OCI-LY3 (cell line): ENCODE data around the gene ATOSA.

Experiments
- H2AFZ ChIP-seq: fragments of 200-600, 300-600 bp; shearing (Covaris generic); 2 replicates; pipeline ENCODE4 v1.6.0; 2014; ENCODE audit warnings: antibody characterized with exemption, low read depth, low read length
- H3K27ac ChIP-seq: fragments of 200-600, 300-600 bp; sonication (generic); 2 replicates; pipeline ENCODE4 v1.5.1; 2014; ENCODE audit warnings: mild to moderate bottlenecking, low read length, moderate library complexity, mixed read lengths
- H3K27me3 ChIP-seq: fragments of 200-600, 300-600 bp; sonication (generic); 2 replicates; pipeline ENCODE4 v1.6.1; 2014; ENCODE audit warnings: low read depth, low read length, mixed read lengths
- H3K36me3 ChIP-seq: fragments of 200-600, 300-600 bp; sonication (generic); replicated peaks from 2 replicates; pipeline ENCODE3; 2014; ENCODE audit warnings: low read depth, low read length, mixed read lengths
- H3K4me1 ChIP-seq: fragments of 300-600, 200-600 bp; sonication (generic); 2 replicates; pipeline ENCODE4 v1.6.1; 2014; ENCODE audit warnings: low read length, mixed read lengths
- H3K4me2 ChIP-seq: fragments of 200-600, 300-600 bp; sonication (generic); 2 replicates; pipeline ENCODE4 v1.6.1; 2014; ENCODE audit warnings: low read length, mixed read lengths
- H3K4me3 ChIP-seq: fragments of 300-600, 200-600 bp; sonication (generic); 2 replicates; pipeline ENCODE4 v1.5.1; 2014; ENCODE audit warnings: antibody characterized with exemption, mild to moderate bottlenecking, low read length, moderate library complexity
- H3K79me2 ChIP-seq: fragments of 300-600, 200-600 bp; shearing (Covaris generic); 2 replicates; pipeline ENCODE4 v1.6.1; 2014; ENCODE audit warnings: mild to moderate bottlenecking, low read length, mixed read lengths
- H3K9ac ChIP-seq: fragments of 300-600, 200-600 bp; shearing (Covaris generic); 2 replicates; pipeline ENCODE4 v1.6.0; 2014; ENCODE audit warnings: mild to moderate bottlenecking, low read length, moderate library complexity
- H3K9me3 ChIP-seq: fragments of 200-600, 300-600 bp; shearing (Covaris generic); 2 replicates; pipeline ENCODE4 v1.6.1; 2014; ENCODE audit warnings: low read length, mixed read lengths; ENCODE audit not compliant: insufficient read depth
- H4K20me1 ChIP-seq: fragments of 200-600, 300-600 bp; sonication (generic); 2 replicates; pipeline ENCODE4 v1.6.1; 2016; ENCODE audit warnings: low read length, mixed read lengths; ENCODE audit not compliant: insufficient read depth
- CTCF ChIP-seq: fragments of 200-600, 300-600 bp; sonication (generic); IDR thresholded peaks from 2 replicates; pipeline ENCODE4 v1.5.1; 2014; ENCODE audit warnings: antibody characterized with exemption, low read length, low read depth
- EZH2phosphoT487 ChIP-seq: fragments of 200-600 bp; shearing (Covaris generic); IDR thresholded peaks from 2 replicates; pipeline ENCODE4 v1.6.1; 2018; ENCODE audit warnings: antibody characterized with exemption, mixed run types, low read depth

Gene ATOSA

GRCh38 chr15:52642386-52643361, 36.5 kb downstream of the ATOSA start:
- Histone ChIP-seq H2AFZ (no peak overlapping the region), H4K20me1 (no peaks in the 10 kb centered on the region), H3K4me3 (no peak overlapping the region), H3K9ac (no peak overlapping the region), H3K4me1 (no peaks in the 10 kb centered on the region), H3K27me3 (no peaks in the 10 kb centered on the region), H3K27ac (no peak overlapping the region), H3K4me2 (no peak overlapping the region), H3K9me3 (no peaks in the 10 kb centered on the region), H3K79me2 (no peaks in the 10 kb centered on the region), H3K36me3 (no peaks in the 10 kb centered on the region)
- TF ChIP-seq CTCF: no peak
- no peak for TF ChIP-seq EZH2phosphoT487

- Histone ChIP-seq H3K27ac (no peak overlapping the region), H4K20me1 (no peaks in the 10 kb centered on the region), H3K36me3 (no peaks in the 10 kb centered on the region), H2AFZ (no peak overlapping the region), H3K79me2 (no peaks in the 10 kb centered on the region), H3K9ac (no peak overlapping the region), H3K9me3 (no peaks in the 10 kb centered on the region), H3K4me2 (no peak overlapping the region), H3K27me3 (no peaks in the 10 kb centered on the region), H3K4me1 (no peaks in the 10 kb centered on the region), H3K4me3 (no peak overlapping the region)
- TF ChIP-seq CTCF (no peak), EZH2phosphoT487 (no peak)
Measured at GRCh38 chr15:52636459-52636858, 42.7 kb downstream of the ATOSA start.

GRCh38 chr15:52635908-52636307, 43.3 kb downstream of the ATOSA start:
- H3K9me3 ChIP-seq: no peaks in the 10 kb centered on the region
- H3K27me3 ChIP-seq: no peaks in the 10 kb centered on the region
- no peaks in the 10 kb centered on the region for H3K36me3 ChIP-seq
- no peak overlapping the region for H3K27ac ChIP-seq
- no peaks in the 10 kb centered on the region for H4K20me1 ChIP-seq
- H3K9ac ChIP-seq: no peak overlapping the region
- no peak overlapping the region for H3K4me3 ChIP-seq
- H3K4me1 ChIP-seq: no peaks in the 10 kb centered on the region
- no peaks in the 10 kb centered on the region for H3K79me2 ChIP-seq
- H3K4me2 ChIP-seq: no peak overlapping the region
- no peak for TF ChIP-seq CTCF
- no peak for TF ChIP-seq EZH2phosphoT487
- H2AFZ ChIP-seq: no peak overlapping the region
